GM19328 (cell line): ENCODE measurements around the gene GLE1.
"Not testable (repeated sequence)": the region's sequence is repeated elsewhere in the genome, so short reads cannot be mapped to it uniquely, and the experiment has no call there.

Experiments used
- ATAC-seq: cut with Tn5 transposase; IDR thresholded peaks from one replicate; pipeline ENCODE4 v1.9.1; 2021; ENCODE audit warnings: mild to moderate bottlenecking, moderate library complexity; ENCODE audit not compliant: unreplicated experiment

The GLE1 gene

GRCh38 chr9:128495804-128496417 lies 8.6 kb upstream of the GLE1 start:
- no peak for ATAC-seq

GRCh38 chr9:128497824-128498610 lies 6.5 kb upstream of the GLE1 start:
- no peak for ATAC-seq

GRCh38 chr9:128498911-128499310 lies 5.6 kb upstream of the GLE1 start:
- ATAC-seq, result no peak

GRCh38 chr9:128499920-128500319 lies 4.6 kb upstream of the GLE1 start:
- no peak for ATAC-seq

GRCh38 chr9:128503415-128503825 lies 1.1 kb upstream of the GLE1 start:
- not testable (repeated sequence) for ATAC-seq

- no peak for ATAC-seq
Measured at GRCh38 chr9:128503870-128504269, 649 bp upstream of the GLE1 start.

GRCh38 chr9:128505414-128505765 lies 871 bp downstream of the GLE1 start:
- ATAC-seq, result no peak

GRCh38 chr9:128505906-128506305 lies 1.4 kb downstream of the GLE1 start:
- ATAC-seq, result not testable (repeated sequence)

- no peak for ATAC-seq
Measured at GRCh38 chr9:128512820-128513219, 8.3 kb downstream of the GLE1 start.

GRCh38 chr9:128521956-128522355 lies 17.4 kb downstream of the GLE1 start:
- ATAC-seq, result no peak

GRCh38 chr9:128523199-128523925 lies 18.8 kb downstream of the GLE1 start:
- ATAC-seq, result no peak

- no peak for ATAC-seq
Measured at GRCh38 chr9:128526720-128527119, 22.2 kb downstream of the GLE1 start.

GRCh38 chr9:128528445-128529160 lies 24.1 kb downstream of the GLE1 start:
- ATAC-seq, result no peak

- no peak for ATAC-seq
Measured at GRCh38 chr9:128529191-128529590, 24.7 kb downstream of the GLE1 start.

- no peak for ATAC-seq
Measured at GRCh38 chr9:128532581-128532980, 28.1 kb downstream of the GLE1 start.

GRCh38 chr9:128540634-128541360 lies 36.3 kb downstream of the GLE1 start:
- no peak for ATAC-seq

- ATAC-seq, result no peak
Measured at GRCh38 chr9:128546504-128546903, 42.0 kb downstream of the GLE1 start.

- ATAC-seq, result no peak
Measured at GRCh38 chr9:128548876-128549275, 44.4 kb downstream of the GLE1 start.

GRCh38 chr9:128550226-128550625 lies 45.7 kb downstream of the GLE1 start:
- ATAC-seq, result no peak

GRCh38 chr9:128550770-128551656 lies 46.5 kb downstream of the GLE1 start:
- no peak for ATAC-seq
